HL-60 (cell line): ENCODE measurements around the gene ZNF629.

ENCODE experiments used
- DNase-seq, 2 experiments: peaks; one replicate each; pipeline ENCODE4 v3.0.0-alpha.2; 2010 to 2020; ENCODE audit warnings: low read depth in 1 of 2, low spot score in 1 of 2
- H3K27ac ChIP-seq: fragments of 250-450 bp; sonication (Bioruptor Pico); replicated peaks from 2 replicates; pipeline ENCODE4 v1.5.1; 2020; ENCODE audit warnings: mild to moderate bottlenecking, moderate library complexity
- H3K27me3 ChIP-seq: fragments of 250-450 bp; sonication (Bioruptor Pico); 2 replicates; pipeline ENCODE4 v1.5.1; 2021; ENCODE audit warnings: mild to moderate bottlenecking, moderate library complexity; ENCODE audit not compliant: insufficient read depth, poor library complexity, severe bottlenecking
- H3K4me3 ChIP-seq: replicated peaks from 2 replicates; pipeline ENCODE4 v1.5.1; 2011; ENCODE audit warnings: mild to moderate bottlenecking, control low read depth, low read length; ENCODE audit not compliant: insufficient read depth
- CTCF ChIP-seq: IDR thresholded peaks from one replicate; pipeline ENCODE4 v1.5.1; 2011; ENCODE audit warnings: low read length, control low read depth, inconsistent platforms; ENCODE audit not compliant: insufficient read depth
- GABPA ChIP-seq: IDR thresholded peaks from 2 replicates; pipeline ENCODE4 v1.6.1; 2012; ENCODE audit warnings: low read depth
- POLR2AphosphoS5 ChIP-seq: IDR thresholded peaks from 2 replicates; pipeline ENCODE4 v1.6.1; 2012; ENCODE audit warnings: low read depth
- REST ChIP-seq: IDR thresholded peaks from 2 replicates; pipeline ENCODE4 v1.6.1; 2012; ENCODE audit warnings: low read depth; ENCODE audit not compliant: insufficient replicate concordance
- SPI1 ChIP-seq: IDR thresholded peaks from 2 replicates; pipeline ENCODE4 v1.6.1; 2012; ENCODE audit warnings: low read depth, mild to moderate bottlenecking, borderline replicate concordance

Gene ZNF629

DNA sequence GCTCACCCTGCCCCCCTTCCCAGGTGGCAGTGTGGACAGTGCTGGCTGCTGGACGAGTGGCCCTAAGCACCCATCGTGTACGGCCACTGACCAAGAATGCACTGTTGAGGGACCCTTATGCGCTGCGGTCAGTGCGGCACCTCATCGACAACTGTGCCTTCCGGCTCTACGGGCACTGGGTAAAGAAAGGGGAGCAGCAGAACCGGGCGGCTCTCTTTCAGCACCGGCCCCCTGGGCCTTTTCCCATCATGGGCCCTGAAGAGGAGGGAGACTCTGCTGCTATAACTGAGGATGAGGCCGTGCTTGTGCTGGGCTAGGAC, 30.3 kb downstream of the ZNF629 start:
- H3K4me3 ChIP-seq, result no peak overlapping the region
- H3K27ac ChIP-seq, result no peak overlapping the region
- DNase-seq, result no peak
- H3K27me3 ChIP-seq, result no peaks in the 10 kb centered on the region
- no peak for TF ChIP-seq SPI1
- no peak for TF ChIP-seq POLR2AphosphoS5
- TF ChIP-seq GABPA, result no peak
- no peak for TF ChIP-seq CTCF
- TF ChIP-seq REST, result no peak

GRCh38 chr16:30755955-30756780, 30.8 kb downstream of the ZNF629 start:
- no peak overlapping the region for H3K27ac ChIP-seq
- no peak overlapping the region for H3K4me3 ChIP-seq
- TF ChIP-seq GABPA (no peak), CTCF (no peak), SPI1 (no peak), REST (no peak), POLR2AphosphoS5 (no peak; the same call in 1 of the 2 replicates)
- H3K27me3 ChIP-seq, result no peaks in the 10 kb centered on the region
- DNase-seq, result no peak

- TF ChIP-seq CTCF (no peak), GABPA (no peak), SPI1 (no peak), POLR2AphosphoS5 (no peak), REST (no peak)
- no peaks in the 10 kb centered on the region for H3K27me3 ChIP-seq
Observed at GRCh38 chr16:30753596-30753995, 33.4 kb downstream of the ZNF629 start.

More at GRCh38 chr16:30753596-30753995, 33.4 kb downstream of the ZNF629 start:
- H3K27ac ChIP-seq, result no peak overlapping the region
- H3K4me3 ChIP-seq, result no peak overlapping the region
- DNase-seq, result no peak
